HG02970 (cell line): ENCODE measurements around the gene PRUNE2.

Source experiments
- ATAC-seq: cut with Tn5 transposase; IDR thresholded peaks from one replicate; pipeline ENCODE4 v1.9.1; 2021; ENCODE audit warnings: mild to moderate bottlenecking, moderate library complexity, moderate number of reproducible peaks; ENCODE audit not compliant: unreplicated experiment, low FRiP score

PRUNE2 gene

GRCh38 chr9:76803083-76803482 lies 102.8 kb downstream of the PRUNE2 start:
- no peak for ATAC-seq

GRCh38 chr9:76800901-76801300 lies 105.0 kb downstream of the PRUNE2 start:
- no peak for ATAC-seq

GRCh38 chr9:76799473-76799872 lies 106.4 kb downstream of the PRUNE2 start:
- no peak for ATAC-seq

- no peak for ATAC-seq
These were observed 107.4 kb downstream of the PRUNE2 start for GRCh38 chr9:76798527-76798926.

- ATAC-seq, result no peak
These were observed 109.6 kb downstream of the PRUNE2 start for GRCh38 chr9:76796296-76796695.

GRCh38 chr9:76793784-76794431 lies 112.0 kb downstream of the PRUNE2 start:
- ATAC-seq, result no peak

GRCh38 chr9:76789840-76790239 lies 116.1 kb downstream of the PRUNE2 start:
- no peak for ATAC-seq

- no peak for ATAC-seq
These were observed 118.2 kb downstream of the PRUNE2 start for GRCh38 chr9:76787677-76788076.

GRCh38 chr9:76785501-76785900 lies 120.4 kb downstream of the PRUNE2 start:
- ATAC-seq, result no peak

- ATAC-seq, result no peak
These were observed 121.0 kb downstream of the PRUNE2 start for GRCh38 chr9:76784881-76785280.

GRCh38 chr9:76772686-76773445 lies 133.0 kb downstream of the PRUNE2 start:
- ATAC-seq, result no peak

GRCh38 chr9:76766126-76766525 lies 139.8 kb downstream of the PRUNE2 start:
- no peak for ATAC-seq

GRCh38 chr9:76764138-76764537 lies 141.8 kb downstream of the PRUNE2 start, which contains the start of gene PCA3:
Gene PCA3, plus strand, starts transcription at chr9:76764438.
- no peak for ATAC-seq

- no peak for ATAC-seq
These were observed 144.5 kb downstream of the PRUNE2 start for GRCh38 chr9:76761448-76761847.

GRCh38 chr9:76759732-76760131 lies 146.2 kb downstream of the PRUNE2 start:
- no peak for ATAC-seq

GRCh38 chr9:76758476-76758875 lies 147.4 kb downstream of the PRUNE2 start:
- no peak for ATAC-seq

- ATAC-seq, result no peak
These were observed 148.8 kb downstream of the PRUNE2 start for GRCh38 chr9:76756941-76757673.

GRCh38 chr9:76756268-76756640 lies 149.7 kb downstream of the PRUNE2 start:
- ATAC-seq, result no peak

- ATAC-seq, result no peak
These were observed 154.9 kb downstream of the PRUNE2 start for GRCh38 chr9:76751001-76751400.

GRCh38 chr9:76744336-76744735 lies 161.6 kb downstream of the PRUNE2 start:
- no peak for ATAC-seq

- ATAC-seq, result no peak
These were observed 162.0 kb downstream of the PRUNE2 start for GRCh38 chr9:76743931-76744330.
